ENCODE measurements around the gene EFNA1. TPM values are rescaled to one million over a fixed set of nuclear protein-coding genes. Genes with fewer than 3 reads are reported as not detected.

EFNA1 gene
- total RNA-seq, 4 donors from 2014 or later, result 125 to 235 (median 185) TPM

DNA sequence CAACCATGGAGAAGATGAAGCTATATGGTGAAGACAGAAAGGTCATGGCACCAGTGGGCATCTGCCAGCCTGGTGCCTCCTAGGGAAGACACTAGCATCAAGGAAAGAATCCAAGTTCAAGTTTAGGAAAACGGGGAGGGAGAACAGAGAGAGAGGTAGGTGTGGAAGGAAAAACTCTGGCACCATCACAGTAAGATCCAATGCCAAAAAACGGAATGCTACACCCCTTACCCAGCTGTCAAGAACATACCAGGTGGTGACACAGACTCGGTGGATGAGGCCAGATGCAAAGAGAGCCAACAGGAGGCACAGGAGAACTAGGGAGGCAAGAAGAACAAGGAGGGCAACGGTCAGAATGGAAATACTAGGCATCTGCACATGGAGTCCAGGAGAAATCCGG, 41.9 kb downstream of the EFNA1 start:
- DNase-seq (ENCODE audit: low spot score in 2 of 2), result peak in 1 of 2 donors; percentile 64
- TF ChIP-seq, protein P1, sequence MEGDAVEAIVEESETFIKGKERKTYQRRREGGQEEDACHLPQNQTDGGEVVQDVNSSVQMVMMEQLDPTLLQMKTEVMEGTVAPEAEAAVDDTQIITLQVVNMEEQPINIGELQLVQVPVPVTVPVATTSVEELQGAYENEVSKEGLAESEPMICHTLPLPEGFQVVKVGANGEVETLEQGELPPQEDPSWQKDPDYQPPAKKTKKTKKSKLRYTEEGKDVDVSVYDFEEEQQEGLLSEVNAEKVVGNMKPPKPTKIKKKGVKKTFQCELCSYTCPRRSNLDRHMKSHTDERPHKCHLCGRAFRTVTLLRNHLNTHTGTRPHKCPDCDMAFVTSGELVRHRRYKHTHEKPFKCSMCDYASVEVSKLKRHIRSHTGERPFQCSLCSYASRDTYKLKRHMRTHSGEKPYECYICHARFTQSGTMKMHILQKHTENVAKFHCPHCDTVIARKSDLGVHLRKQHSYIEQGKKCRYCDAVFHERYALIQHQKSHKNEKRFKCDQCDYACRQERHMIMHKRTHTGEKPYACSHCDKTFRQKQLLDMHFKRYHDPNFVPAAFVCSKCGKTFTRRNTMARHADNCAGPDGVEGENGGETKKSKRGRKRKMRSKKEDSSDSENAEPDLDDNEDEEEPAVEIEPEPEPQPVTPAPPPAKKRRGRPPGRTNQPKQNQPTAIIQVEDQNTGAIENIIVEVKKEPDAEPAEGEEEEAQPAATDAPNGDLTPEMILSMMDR (IDR thresholded peaks at IDR 0.05), result no peak
- no peak for TF ChIP-seq POLR2A (IDR thresholded peaks at IDR 0.05)
- H3K4me3 ChIP-seq (ENCODE audit: low read depth, poor library complexity, severe bottlenecking), result no peak overlapping the region
- intact Hi-C loops (cut with DNase I; ENCODE audit: low total_unique reads), result loop anchor here (2.0 kb wide), 1 partner anchor 79 kb away; no protein-coding TSS in a partner anchor
- 60 to 65% methylated on average over 5 of the region's 5 CpGs for WGBS, 2 donors

DNA sequence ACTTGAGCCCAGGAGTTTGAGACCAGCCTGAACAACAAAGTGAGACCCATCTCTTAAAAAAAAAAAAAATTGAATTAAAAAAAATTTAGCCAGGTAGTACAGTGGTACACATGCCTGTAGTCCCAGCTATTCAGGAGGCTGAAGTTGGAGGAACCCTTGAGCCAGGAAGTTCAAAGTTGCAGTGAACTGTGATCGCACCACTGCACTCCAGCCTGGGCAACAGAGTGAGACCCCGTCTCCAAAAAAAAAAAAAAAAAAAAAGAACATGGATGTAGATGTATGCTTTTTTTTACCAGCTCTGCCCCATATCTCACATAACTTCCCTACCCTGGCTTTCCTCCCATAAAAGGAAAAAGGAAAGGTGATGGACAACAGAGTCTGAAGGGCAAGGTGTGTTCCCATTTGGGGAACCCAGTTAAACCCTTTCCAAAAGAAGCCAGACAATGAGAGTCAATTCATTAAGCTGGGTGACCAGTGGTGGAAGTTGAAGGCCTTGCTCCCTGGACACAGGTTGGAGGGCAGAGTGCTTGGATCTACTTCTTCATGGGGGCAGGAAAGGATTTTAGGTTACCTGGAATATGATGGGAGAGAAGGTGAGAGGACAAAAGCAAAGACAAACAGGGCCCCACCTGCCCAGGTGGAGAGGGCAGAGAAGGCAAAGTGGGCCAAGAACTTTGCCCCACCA, 42.6 kb downstream of the EFNA1 start:
- no peak for TF ChIP-seq POLR2A (IDR thresholded peaks at IDR 0.05)
- TF ChIP-seq, protein P1 (IDR thresholded peaks at IDR 0.05), result no peak
- intact Hi-C loops (cut with DNase I; ENCODE audit: low total_unique reads), result no loop called here
- 83 to 89% methylated on average over 2 of the region's 2 CpGs for WGBS, 2 donors
- DNase-seq (ENCODE audit: low spot score in 2 of 2), result no peak
- no peak overlapping the region for H3K4me3 ChIP-seq (ENCODE audit: low read depth, poor library complexity, severe bottlenecking)

DNA sequence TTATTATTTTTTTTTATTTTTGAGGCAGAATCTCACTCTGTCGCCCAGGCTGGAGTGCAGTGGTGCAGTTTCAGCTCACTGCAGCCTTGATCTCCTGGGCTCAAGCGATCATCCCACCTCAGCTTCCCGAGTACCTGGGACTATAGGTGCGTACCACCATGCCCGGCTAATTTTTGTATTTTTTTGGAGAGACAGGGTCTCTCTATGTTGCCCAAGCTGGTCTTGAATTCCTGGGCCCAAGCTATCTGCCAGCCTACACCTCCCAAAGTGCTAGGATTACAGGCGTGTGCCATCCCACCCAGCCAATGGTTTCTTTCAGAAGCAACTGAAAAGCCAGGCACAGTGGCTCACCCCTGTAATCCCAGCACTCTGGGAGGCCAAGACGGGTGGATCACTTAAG, 43.1 kb downstream of the EFNA1 start:
- H3K4me3 ChIP-seq (ENCODE audit: low read depth, poor library complexity, severe bottlenecking), result no peak overlapping the region
- peak in 1 of 2 donors; percentile 72 for DNase-seq (ENCODE audit: low spot score in 2 of 2)
- 90 to 97% methylated on average over 7 of the region's 7 CpGs for WGBS, 2 donors
- TF ChIP-seq, protein P1 (IDR thresholded peaks at IDR 0.05), result no peak
- no peak for TF ChIP-seq POLR2A (IDR thresholded peaks at IDR 0.05)
- intact Hi-C loops (cut with DNase I; ENCODE audit: low total_unique reads), result no loop called here

DNA sequence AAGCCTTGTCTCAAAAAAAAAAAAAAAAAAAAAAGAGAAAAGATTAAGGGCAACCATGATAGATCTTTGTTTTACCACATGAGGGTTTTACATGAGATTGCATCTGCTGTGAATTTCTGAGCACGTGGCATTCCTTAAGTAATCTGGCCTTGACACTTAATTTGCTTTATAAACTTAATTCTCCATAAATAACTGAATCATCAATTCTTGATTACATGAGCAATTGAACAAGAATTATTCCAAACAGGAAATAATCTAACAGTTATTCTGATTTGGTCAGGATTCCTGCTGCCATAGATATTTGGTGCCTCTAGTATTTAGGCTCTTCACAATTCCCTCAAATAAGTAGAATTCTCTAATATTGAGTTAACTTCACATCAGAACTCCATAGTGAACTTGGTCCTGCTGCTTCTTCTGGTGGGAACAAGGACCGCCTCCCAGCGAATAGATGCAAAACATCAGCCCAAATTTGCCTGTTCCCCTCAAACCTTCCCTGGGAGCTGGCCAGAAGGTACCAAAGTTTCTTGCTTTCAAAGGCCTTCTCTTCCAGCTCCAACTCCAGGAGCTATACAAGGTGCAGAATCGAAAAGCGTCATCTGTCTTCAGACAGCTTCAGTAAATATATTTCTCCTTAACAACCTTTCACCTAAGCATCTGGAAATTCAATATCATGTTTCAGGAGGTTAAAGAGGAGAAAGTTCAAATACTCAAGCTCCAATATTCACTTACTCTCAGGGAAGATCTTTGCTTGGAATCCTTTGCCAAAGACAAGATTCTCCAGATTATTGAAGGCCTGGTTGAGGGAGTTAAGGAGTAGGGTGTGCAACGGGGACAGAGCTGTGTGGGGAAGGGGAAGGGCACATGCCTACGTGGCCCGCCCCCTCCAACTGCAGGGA, 44.4 kb downstream of the EFNA1 start:
- peak in 1 of 2 donors; percentile 65 for DNase-seq (ENCODE audit: low spot score in 2 of 2)
- intact Hi-C loops (cut with DNase I; ENCODE audit: low total_unique reads), result no loop called here
- peak overlapping the region; percentile 71 for H3K4me3 ChIP-seq (ENCODE audit: low read depth, poor library complexity, severe bottlenecking)
- TF ChIP-seq, protein P1 (IDR thresholded peaks at IDR 0.05), result no peak
- TF ChIP-seq POLR2A (IDR thresholded peaks at IDR 0.05), result no peak
- WGBS, 2 donors, result 40 to 48% methylated on average over 8 of the region's 8 CpGs

DNA sequence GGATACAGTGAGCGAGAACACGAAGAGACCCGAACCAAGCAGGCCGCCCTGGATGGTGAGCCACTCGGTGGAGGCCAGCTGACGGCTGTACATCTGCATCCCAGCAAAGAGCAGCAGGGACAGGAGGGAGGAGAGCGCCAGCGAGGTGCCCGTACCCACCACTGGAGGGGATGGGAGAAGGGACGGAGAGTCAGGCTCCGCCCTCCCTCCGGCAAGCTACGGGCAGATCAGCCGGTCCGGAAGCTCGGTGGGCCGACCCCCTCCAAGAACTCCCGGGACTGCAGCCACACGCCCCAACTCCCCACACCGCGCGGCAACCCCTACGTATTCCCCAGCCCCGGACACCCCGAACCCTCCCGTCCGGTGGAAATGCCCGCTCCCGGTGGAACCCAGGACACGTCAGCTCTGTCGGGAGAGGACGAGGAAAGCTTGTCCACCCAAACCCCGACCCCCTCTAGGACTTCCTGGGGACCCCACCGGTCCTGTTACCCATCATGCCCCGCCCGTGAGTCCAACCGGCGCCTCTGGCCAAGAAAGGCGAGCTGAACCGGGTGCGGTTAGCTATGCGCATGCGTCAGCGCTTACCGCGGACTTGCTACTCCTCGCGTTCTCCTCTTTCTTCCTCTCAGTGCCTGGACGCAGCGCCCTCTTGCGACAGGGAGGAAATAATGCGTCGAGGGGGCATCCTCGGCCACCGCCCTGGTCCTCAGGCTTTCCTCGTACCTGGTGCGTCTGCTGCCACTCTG, 45.2 kb downstream of the EFNA1 start, which contains the start of gene KRTCAP2:
TSS of gene KRTCAP2 (minus strand) at position 573 of the 746 bp plus-strand sequence. CDS start at position 493, 80 bp downstream.
- TF ChIP-seq POLR2A (IDR thresholded peaks at IDR 0.05), result no peak
- TF ChIP-seq, protein P1 (IDR thresholded peaks at IDR 0.05), result peak in 1 of 3 donors; percentile 52
- intact Hi-C loops (cut with DNase I; ENCODE audit: low total_unique reads), result no loop called here
- WGBS, 2 donors, result 0% methylated on average over 43 to 54 of the region's 57 CpGs
- peak; percentile 93 to 99 for DNase-seq (ENCODE audit: low spot score in 2 of 2)
- H3K4me3 ChIP-seq (ENCODE audit: low read depth, poor library complexity, severe bottlenecking), result peak within 1 kb of the TSS; percentile 71
